Measurements from ENCODE around the gene TMEM132C.

GRCh38 chr12:128752386-128752785, 485.4 kb downstream of the TMEM132C start:
- TF ChIP-seq POLR2AphosphoS5 (IDR thresholded peaks at IDR 0.05): no peak
- TF ChIP-seq CTCF (IDR thresholded peaks at IDR 0.05): no peak
- TF ChIP-seq POLR2A (IDR thresholded peaks at IDR 0.05): no peak
- TF ChIP-seq EP300 (IDR thresholded peaks at IDR 0.05): no peak

Data from sigmoid colon (tissue), 4 donors.